ENCODE measurements around the gene OR1S1.

GRCh38 chr11:58192229-58192628 is 20.3 kb upstream of the OR1S1 start:
- TF ChIP-seq CTCF (IDR thresholded peaks at IDR 0.05; ENCODE audit: low read depth, low read length, poor library complexity, severe bottlenecking) (no peak), EZH2phosphoT487 (IDR thresholded peaks at IDR 0.05; ENCODE audit: borderline replicate concordance, low read length) (no peak)

Measured in DOHH2 (cell line).